ENCODE data around the gene CTSD. TPM values are rescaled to one million over a fixed set of nuclear protein-coding genes. Genes with fewer than 3 reads are reported as not detected.
A peak's percentile ranks its signal among the peaks of the same experiment; 100 is the strongest.

CTSD gene
- total RNA-seq, 1 donor, result 519 TPM

DNA sequence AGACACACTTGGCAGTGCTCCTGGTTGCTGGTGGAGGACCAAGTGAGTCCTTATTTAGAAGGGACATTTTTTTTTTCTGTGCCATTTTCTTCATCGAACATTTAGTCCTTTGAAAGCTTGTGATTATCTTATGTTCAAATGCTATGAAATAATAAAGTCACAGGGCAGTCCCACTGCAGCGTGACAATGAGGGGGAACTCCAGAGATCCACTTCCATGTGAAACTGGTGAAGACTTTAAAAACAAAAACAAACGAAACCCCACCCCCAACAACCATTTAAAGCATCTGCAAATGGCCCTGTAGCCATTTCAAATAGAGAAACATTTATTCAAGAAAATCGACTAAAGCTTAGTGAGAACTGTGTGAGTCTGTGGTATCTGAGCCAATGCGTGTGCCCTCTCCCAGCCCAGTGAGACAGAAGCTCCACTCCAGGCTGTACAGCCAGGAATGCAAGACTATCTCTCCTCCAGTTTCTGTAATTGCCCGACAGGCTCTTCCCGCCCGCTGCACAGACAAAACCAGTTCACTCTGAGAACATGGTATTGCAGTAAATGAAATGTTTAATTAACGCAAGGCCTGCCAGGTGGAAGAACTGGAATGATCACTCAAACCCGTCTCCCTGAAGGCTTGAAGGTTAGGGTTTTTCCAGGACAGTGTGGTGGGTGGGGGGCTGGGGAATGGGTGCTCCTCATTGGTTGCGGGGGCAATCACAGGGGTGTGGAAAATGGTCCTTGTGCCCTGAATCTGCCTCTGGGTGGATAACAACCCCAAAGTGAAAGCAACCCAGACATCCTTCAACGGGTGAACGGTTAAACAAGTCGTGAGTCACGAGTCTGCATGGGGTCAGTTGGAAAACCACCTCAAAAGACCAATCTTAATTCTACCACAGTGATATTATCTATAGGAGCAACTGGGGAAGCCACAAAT is 58.3 kb downstream of the CTSD start:
- no peaks in the 10 kb centered on the region for H3K79me2 ChIP-seq (ENCODE audit: insufficient read depth, low read length)
- no peak overlapping the region for H3K27ac ChIP-seq (ENCODE audit: low read depth, low read length)
- TF ChIP-seq, protein P1, sequence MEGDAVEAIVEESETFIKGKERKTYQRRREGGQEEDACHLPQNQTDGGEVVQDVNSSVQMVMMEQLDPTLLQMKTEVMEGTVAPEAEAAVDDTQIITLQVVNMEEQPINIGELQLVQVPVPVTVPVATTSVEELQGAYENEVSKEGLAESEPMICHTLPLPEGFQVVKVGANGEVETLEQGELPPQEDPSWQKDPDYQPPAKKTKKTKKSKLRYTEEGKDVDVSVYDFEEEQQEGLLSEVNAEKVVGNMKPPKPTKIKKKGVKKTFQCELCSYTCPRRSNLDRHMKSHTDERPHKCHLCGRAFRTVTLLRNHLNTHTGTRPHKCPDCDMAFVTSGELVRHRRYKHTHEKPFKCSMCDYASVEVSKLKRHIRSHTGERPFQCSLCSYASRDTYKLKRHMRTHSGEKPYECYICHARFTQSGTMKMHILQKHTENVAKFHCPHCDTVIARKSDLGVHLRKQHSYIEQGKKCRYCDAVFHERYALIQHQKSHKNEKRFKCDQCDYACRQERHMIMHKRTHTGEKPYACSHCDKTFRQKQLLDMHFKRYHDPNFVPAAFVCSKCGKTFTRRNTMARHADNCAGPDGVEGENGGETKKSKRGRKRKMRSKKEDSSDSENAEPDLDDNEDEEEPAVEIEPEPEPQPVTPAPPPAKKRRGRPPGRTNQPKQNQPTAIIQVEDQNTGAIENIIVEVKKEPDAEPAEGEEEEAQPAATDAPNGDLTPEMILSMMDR (IDR thresholded peaks at IDR 0.05; ENCODE audit: extremely low read depth, low read depth, low read length), result no peak
- peaks cover 22% of the 10 kb centered on the region for H3K27me3 ChIP-seq (ENCODE audit: insufficient read depth, low read length)
- DNase-seq (ENCODE audit: insufficient read length, low spot score, missing footprints), result peak; percentile 31
- peaks cover 4% of the 10 kb centered on the region for H3K9me3 ChIP-seq (ENCODE audit: low read depth, low read length)
- no peak overlapping the region for H3K4me3 ChIP-seq (ENCODE audit: insufficient read depth, low read length)
- no peak overlapping the region for H3K4me2 ChIP-seq (ENCODE audit: insufficient read depth, low read length)
- H2AFZ ChIP-seq (ENCODE audit: low read length), result no peak overlapping the region
- no peaks in the 10 kb centered on the region for H4K20me1 ChIP-seq (ENCODE audit: insufficient read depth, low read length)
- no peaks in the 10 kb centered on the region for H3K4me1 ChIP-seq (ENCODE audit: insufficient read depth, low read length)
- no peaks in the 10 kb centered on the region for H3K36me3 ChIP-seq (ENCODE audit: insufficient read depth, low read length)

DNA sequence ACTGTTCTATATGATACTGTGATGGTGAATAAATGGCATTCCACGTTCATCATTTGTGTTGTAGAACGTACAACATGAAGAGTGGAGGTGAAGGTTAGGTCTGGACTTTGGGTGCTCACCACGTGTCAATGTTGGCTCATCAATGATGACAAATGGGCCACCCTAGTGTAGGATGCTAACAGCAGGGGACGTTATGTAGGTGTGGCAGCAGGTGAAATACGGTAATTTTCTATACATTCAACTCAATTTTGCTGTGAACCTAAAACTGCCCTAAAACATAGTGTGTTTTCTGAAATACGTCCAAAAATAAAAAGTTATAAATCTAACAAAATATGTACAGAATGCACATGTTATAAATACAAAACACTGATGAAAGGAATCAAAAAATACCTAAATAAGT is 60.6 kb downstream of the CTSD start:
- Histone ChIP-seq H3K4me2 (ENCODE audit: insufficient read depth, low read length) (no peak overlapping the region), H3K27ac (ENCODE audit: low read depth, low read length) (no peak overlapping the region), H3K27me3 (ENCODE audit: insufficient read depth, low read length) (peaks cover 13% of the 10 kb centered on the region), H3K4me1 (ENCODE audit: insufficient read depth, low read length) (no peaks in the 10 kb centered on the region), H3K4me3 (ENCODE audit: insufficient read depth, low read length) (no peak overlapping the region), H3K79me2 (ENCODE audit: insufficient read depth, low read length) (no peaks in the 10 kb centered on the region), H3K9me3 (ENCODE audit: low read depth, low read length) (peaks cover 4% of the 10 kb centered on the region), H2AFZ (ENCODE audit: low read length) (no peak overlapping the region), H4K20me1 (ENCODE audit: insufficient read depth, low read length) (no peaks in the 10 kb centered on the region), H3K36me3 (ENCODE audit: insufficient read depth, low read length) (no peaks in the 10 kb centered on the region)
- DNase-seq (ENCODE audit: insufficient read length, low spot score, missing footprints), result no peak
- TF ChIP-seq, protein P1 (IDR thresholded peaks at IDR 0.05; ENCODE audit: extremely low read depth, low read depth, low read length), result no peak

Other genes with a start within 250 kb of the CTSD start
- gene DUSP8, start 191.7 kb downstream of the CTSD start, total RNA-seq, result under 0.01 TPM in 2 replicates
- not detected in 2 replicates for gene KRTAP5-1, start 178.6 kb downstream of the CTSD start, total RNA-seq
- not detected in 2 replicates for gene KRTAP5-2, start 165.6 kb downstream of the CTSD start, total RNA-seq
- not detected in 2 replicates for gene KRTAP5-3, start 155.5 kb downstream of the CTSD start, total RNA-seq
- not detected in 2 replicates for gene KRTAP5-4, start 141.8 kb downstream of the CTSD start, total RNA-seq
- not detected in 2 replicates for gene KRTAP5-5, start 134.2 kb downstream of the CTSD start, total RNA-seq
- gene KRTAP5-6, start 66.7 kb downstream of the CTSD start, total RNA-seq, result not detected in 2 replicates
- gene IFITM10, start 13.3 kb downstream of the CTSD start, total RNA-seq, result 15.0 and 18.1 TPM in 2 replicates
- 0.36 and 0.59 TPM in 2 replicates for gene SYT8, start 71.1 kb upstream of the CTSD start, total RNA-seq
- not detected in 2 replicates for gene TNNI2, start 75.1 kb upstream of the CTSD start, total RNA-seq
- 41.0 and 54.6 TPM in 2 replicates for gene LSP1, start 89.2 kb upstream of the CTSD start, total RNA-seq
- gene PRR33, start 128.0 kb upstream of the CTSD start, total RNA-seq, result not detected in 2 replicates
- gene TNNT3, start 155.8 kb upstream of the CTSD start, total RNA-seq, result not detected in 2 replicates
- gene MRPL23, start 183.4 kb upstream of the CTSD start, total RNA-seq, result 84.9 and 94.5 TPM in 2 replicates
- gene H19, start 233.9 kb upstream of the CTSD start, total RNA-seq, result 4.3 and 9.4 TPM in 2 replicates